PC-9 (cell line): ENCODE data around the gene NFKBIA.

Source experiments
- EZH2 ChIP-seq: fragments of 200-600 bp; sonication (generic); IDR thresholded peaks from 2 replicates; pipeline ENCODE4 v1.8.0; 2017; ENCODE audit warnings: antibody characterized with exemption, low read depth
- TF ChIP-seq, protein P1 (sequence below): fragments of 200-600 bp; sonication (generic); conservative IDR thresholded peaks from 2 replicates; pipeline ENCODE4 v1.6.1; 2017; ENCODE audit warnings: mixed run types, antibody characterized with exemption, mild to moderate bottlenecking, moderate library complexity

DNA sequence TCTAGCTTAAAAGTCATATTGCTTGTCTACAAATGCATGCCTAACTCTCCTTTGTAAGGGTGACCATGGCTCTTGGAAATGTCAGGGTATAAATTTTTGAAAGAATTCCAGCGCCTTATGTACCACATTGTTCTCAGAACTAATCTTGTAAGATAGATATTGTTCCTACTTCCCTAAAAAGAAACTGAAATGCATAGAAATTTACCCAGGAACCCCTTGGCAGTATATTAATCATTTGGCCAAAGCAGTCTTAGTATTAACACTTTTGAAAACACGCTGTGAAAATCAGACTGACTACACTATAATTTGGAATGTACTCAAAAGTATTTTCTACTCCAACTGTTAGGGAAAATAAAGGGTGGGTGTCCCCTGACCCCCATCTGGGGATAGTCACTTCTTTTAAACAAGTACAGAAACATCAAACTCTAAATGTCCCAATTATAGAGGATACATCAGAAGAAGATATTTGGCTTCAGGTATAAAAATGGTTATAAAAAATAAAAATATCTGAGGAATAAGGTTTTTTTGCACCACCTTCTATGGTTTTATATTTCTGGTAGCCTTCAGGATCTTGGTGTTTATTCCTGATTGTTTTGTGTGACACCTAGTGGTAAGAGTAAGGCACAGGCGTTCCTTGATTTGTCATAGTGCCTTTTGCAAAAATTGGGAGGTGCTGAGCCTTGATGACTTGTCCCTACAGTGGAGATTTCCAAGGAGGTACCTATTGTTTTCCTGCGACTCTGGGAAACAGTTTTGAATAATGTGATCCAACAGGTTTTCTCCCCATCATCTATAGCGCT is 2.2 kb upstream of the NFKBIA start:
- TF ChIP-seq, protein P1, sequence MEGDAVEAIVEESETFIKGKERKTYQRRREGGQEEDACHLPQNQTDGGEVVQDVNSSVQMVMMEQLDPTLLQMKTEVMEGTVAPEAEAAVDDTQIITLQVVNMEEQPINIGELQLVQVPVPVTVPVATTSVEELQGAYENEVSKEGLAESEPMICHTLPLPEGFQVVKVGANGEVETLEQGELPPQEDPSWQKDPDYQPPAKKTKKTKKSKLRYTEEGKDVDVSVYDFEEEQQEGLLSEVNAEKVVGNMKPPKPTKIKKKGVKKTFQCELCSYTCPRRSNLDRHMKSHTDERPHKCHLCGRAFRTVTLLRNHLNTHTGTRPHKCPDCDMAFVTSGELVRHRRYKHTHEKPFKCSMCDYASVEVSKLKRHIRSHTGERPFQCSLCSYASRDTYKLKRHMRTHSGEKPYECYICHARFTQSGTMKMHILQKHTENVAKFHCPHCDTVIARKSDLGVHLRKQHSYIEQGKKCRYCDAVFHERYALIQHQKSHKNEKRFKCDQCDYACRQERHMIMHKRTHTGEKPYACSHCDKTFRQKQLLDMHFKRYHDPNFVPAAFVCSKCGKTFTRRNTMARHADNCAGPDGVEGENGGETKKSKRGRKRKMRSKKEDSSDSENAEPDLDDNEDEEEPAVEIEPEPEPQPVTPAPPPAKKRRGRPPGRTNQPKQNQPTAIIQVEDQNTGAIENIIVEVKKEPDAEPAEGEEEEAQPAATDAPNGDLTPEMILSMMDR: peak; percentile 77
- TF ChIP-seq EZH2: no peak
